ENCODE results near the gene TEX47.

TEX47 gene

GRCh38 chr7:88746126-88746525 lies 49.4 kb downstream of the TEX47 start:
- H3K27ac ChIP-seq: no peak overlapping the region
- no peak for TF ChIP-seq CTCF (conservative IDR thresholded peaks at IDR 0.05)

Measured in VCaP (cell line).